GM23248 (cell line): ENCODE results near the gene SH3D19. TPM values are rescaled to one million over a fixed set of nuclear protein-coding genes. Genes with fewer than 3 reads are reported as not detected.

Experiments
- DNase-seq: peaks from one replicate; pipeline ENCODE4 v3.0.0-alpha.2; 2015
- H2AFZ ChIP-seq: fragments of 200-600 bp; sonication (generic); 2 replicates; pipeline ENCODE4 v1.6.1; 2016; ENCODE audit warnings: antibody characterized with exemption
- H3F3A ChIP-seq: fragments of 200-600 bp; sonication (generic); 2 replicates; pipeline ENCODE4 v1.6.1; 2016; ENCODE audit warnings: mild to moderate bottlenecking, antibody characterized with exemption, mixed run types; ENCODE audit not compliant: insufficient read depth
- H3K27ac ChIP-seq: fragments of 200-600 bp; sonication (generic); 2 replicates; pipeline ENCODE4 v1.5.1; 2016; ENCODE audit warnings: mild to moderate bottlenecking
- H3K27me3 ChIP-seq: fragments of 200-600 bp; sonication (generic); replicated peaks from 2 replicates; pipeline ENCODE4 v1.6.1; 2016; ENCODE audit warnings: mild to moderate bottlenecking; ENCODE audit not compliant: insufficient read depth
- H3K36me3 ChIP-seq: fragments of 200-600 bp; sonication (generic); 2 replicates; pipeline ENCODE4 v1.6.1; 2016; ENCODE audit warnings: low read depth, mild to moderate bottlenecking
- H3K4me1 ChIP-seq: fragments of 200-600 bp; sonication (generic); 2 replicates; pipeline ENCODE4 v1.6.1; 2016; ENCODE audit warnings: mild to moderate bottlenecking; ENCODE audit not compliant: insufficient read depth
- H3K4me2 ChIP-seq: fragments of 200-600 bp; sonication (generic); one replicate; pipeline ENCODE4 v1.6.1; 2016; ENCODE audit warnings: mild to moderate bottlenecking; ENCODE audit not compliant: unreplicated experiment
- H3K4me3 ChIP-seq: fragments of 200-600 bp; sonication (generic); 2 replicates; pipeline ENCODE4 v1.5.1; 2016; ENCODE audit warnings: mild to moderate bottlenecking
- H3K79me2 ChIP-seq: fragments of 200-600 bp; sonication (generic); 2 replicates; pipeline ENCODE4 v1.6.1; 2016; ENCODE audit warnings: mild to moderate bottlenecking; ENCODE audit not compliant: insufficient read depth
- H3K9ac ChIP-seq: fragments of 200-600 bp; sonication (generic); 2 replicates; pipeline ENCODE4 v1.6.1; 2016; ENCODE audit warnings: mild to moderate bottlenecking
- H3K9me2 ChIP-seq: fragments of 200-600 bp; sonication (generic); 2 replicates; pipeline ENCODE4 v1.6.1; 2016; ENCODE audit warnings: mixed run types, mild to moderate bottlenecking, moderate library complexity; ENCODE audit not compliant: insufficient read depth
- H3K9me3 ChIP-seq: fragments of 200-600 bp; sonication (generic); one replicate; pipeline ENCODE4 v1.6.1; 2017; ENCODE audit warnings: low read depth
- H4K20me1 ChIP-seq: fragments of 200-600 bp; sonication (generic); 2 replicates; pipeline ENCODE4 v1.6.0; 2016; ENCODE audit not compliant: insufficient read depth
- EZH2 ChIP-seq: fragments of 200-600 bp; sonication (generic); IDR thresholded peaks from 2 replicates; pipeline ENCODE4 v1.6.1; 2018; ENCODE audit warnings: antibody characterized with exemption, mild to moderate bottlenecking; ENCODE audit not compliant: insufficient read depth, poor library complexity, severe bottlenecking
- EZH2phosphoT487 ChIP-seq: fragments of 200-600 bp; sonication (generic); IDR thresholded peaks from 2 replicates; pipeline ENCODE4 v1.6.1; 2018; ENCODE audit warnings: antibody characterized with exemption, moderate library complexity, mild to moderate bottlenecking, low read depth; ENCODE audit not compliant: insufficient read depth
- WGBS, 2 experiments: methylation state at CpG; one replicate each; pipeline ENCODE4 v1.1.6; 2015 to 2017; ENCODE audit warnings: low lambda C conversion rate in 2 of 2, low coverage in 1 of 2; ENCODE audit errors: missing lambda C conversion rate in 2 of 2; 5-methylcytosine and 5-hydroxymethylcytosine counted together
- in situ Hi-C: fragments of 300-500 bp; cut with MboI; formaldehyde crosslinking; loops from 2 replicates; pipeline ENCODE4 v1.15.0; 2020
- polyA plus RNA-seq: library from polyadenylated mRNA; unstranded; fragments of >200 nt; fragmentation: Nextera tagmentation; extraction: Ambion mirVana; gene quantifications from 2 replicates; pipeline ENCODE4 v1.2.1, GENCODE V29; 2016
- total RNA-seq: library from RNA; depleted of rRNA; stranded (reverse); fragments of >200 nt; shearing (Covaris generic); gene quantifications from 2 replicates; pipeline ENCODE4 v1.2.3, GENCODE V29; 2014

The SH3D19 gene
- total and polyA plus RNA-seq, 2 experiments from 2014 or later: 29.1 to 47.8 TPM

DNA sequence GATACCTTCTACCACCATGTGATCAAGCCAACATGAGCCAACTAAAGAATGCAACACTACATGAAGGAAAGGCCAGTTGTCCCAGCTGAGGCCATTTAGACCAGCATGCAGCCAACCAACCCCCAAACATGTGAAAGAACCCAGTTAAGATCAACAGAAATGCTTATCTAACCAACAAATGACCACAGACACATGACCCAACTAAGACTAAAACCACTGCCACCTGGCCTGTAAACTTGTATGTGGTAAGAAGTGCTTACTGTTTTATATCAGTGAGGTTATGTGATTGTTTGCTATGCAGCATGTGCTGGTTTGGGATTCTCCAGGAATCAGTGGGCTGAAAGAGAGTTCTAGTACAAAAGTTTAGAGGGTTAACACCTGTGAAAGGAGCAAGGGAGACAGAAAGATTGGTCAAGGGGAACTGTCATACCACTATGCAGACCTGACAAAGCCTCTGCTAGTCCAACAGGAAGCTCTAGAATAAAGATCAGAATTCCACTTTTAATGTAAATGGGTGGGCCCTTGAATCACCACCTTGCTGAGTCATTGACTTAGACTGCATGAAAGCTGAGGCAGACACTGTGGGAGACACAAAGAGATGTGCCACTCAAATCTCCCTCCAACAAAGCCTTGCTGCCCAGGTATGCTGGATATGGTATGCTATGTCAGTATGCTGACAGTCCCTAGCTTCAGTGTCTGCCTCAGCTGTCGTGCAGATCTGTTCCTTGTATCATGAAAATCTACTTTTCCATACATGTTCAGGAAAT lies 6.1 kb upstream of the SH3D19 start:
- Histone ChIP-seq H3K4me2 (no peak overlapping the region), H3K4me1 (peaks cover 9% of the 10 kb centered on the region), H3K9me3 (no peaks in the 10 kb centered on the region), H3K27ac (no peak overlapping the region), H3K9me2 (no peaks in the 10 kb centered on the region), H3F3A (no peaks in the 10 kb centered on the region), H3K4me3 (no peak overlapping the region), H3K79me2 (no peaks in the 10 kb centered on the region), H2AFZ (no peak overlapping the region), H3K36me3 (no peaks in the 10 kb centered on the region), H3K27me3 (no peaks in the 10 kb centered on the region), H3K9ac (no peak overlapping the region), H4K20me1 (no peaks in the 10 kb centered on the region)
- peak; percentile 35 for DNase-seq
- 93 to 100% methylated on average over 1 of the region's 1 CpG for WGBS, 2 experiments
- in situ Hi-C loops: no loop called here
- TF ChIP-seq EZH2phosphoT487 (no peak), EZH2 (no peak)

DNA sequence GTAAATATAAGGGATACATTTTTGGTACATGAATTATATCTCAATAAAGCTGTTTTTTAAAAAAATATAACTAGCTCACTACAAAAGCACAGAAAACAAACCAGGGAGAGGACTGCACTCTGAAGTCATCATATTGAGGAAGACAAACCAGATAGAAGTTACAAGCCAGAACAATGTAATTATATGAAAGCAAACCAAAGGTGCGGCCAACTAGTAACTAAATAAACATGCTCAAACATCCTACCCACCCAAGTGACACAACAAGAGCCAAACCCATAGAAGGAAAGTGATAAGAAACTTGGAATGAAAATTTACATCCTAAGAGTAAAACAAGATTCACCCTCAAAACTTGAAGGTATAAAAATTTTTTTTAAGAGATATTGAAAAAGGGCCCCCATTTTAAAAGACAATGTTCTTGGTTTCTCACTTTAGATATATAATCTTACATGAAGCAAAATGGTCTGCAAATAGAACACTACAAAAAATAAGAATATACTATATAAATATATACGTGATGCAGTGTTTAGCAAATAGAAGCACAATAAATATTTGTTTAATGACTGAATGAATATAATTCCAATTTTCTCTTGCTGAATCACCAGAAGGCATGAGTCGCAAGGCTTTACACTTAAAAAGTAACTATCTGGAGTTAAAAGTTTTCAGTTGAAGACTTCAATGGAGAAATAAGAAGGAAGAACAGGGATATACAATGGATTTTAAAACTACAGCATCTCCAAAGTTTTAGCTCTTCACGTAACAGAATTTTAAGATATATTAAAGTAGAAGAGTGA lies 4.0 kb upstream of the SH3D19 start:
- no peaks in the 10 kb centered on the region for H3K79me2 ChIP-seq
- no peaks in the 10 kb centered on the region for H3K9me3 ChIP-seq
- in situ Hi-C loops: no loop called here
- H3K4me3 ChIP-seq: no peak overlapping the region
- DNase-seq: peak; percentile 68
- H3K27me3 ChIP-seq: no peaks in the 10 kb centered on the region
- no peak for TF ChIP-seq EZH2phosphoT487
- no peak for TF ChIP-seq EZH2
- no peaks in the 10 kb centered on the region for H3K36me3 ChIP-seq
- no peak overlapping the region for H3K9ac ChIP-seq
- 0 out of 2 replicates have a peak overlapping the region, but pooled peaks have one; percentile 15 for H2AFZ ChIP-seq
- peaks cover under 1% of the 10 kb centered on the region; the same call in 1 of the 2 replicates for H3F3A ChIP-seq
- 61 to 67% methylated on average over 4 of the region's 4 CpGs for WGBS, 2 experiments
- H4K20me1 ChIP-seq: no peaks in the 10 kb centered on the region
- no peaks in the 10 kb centered on the region for H3K9me2 ChIP-seq
- no peak overlapping the region; the same call in 1 of the 2 replicates for H3K27ac ChIP-seq
- peak overlapping the region; percentile 1 for H3K4me2 ChIP-seq
- H3K4me1 ChIP-seq: peaks cover 11% of the 10 kb centered on the region

DNA sequence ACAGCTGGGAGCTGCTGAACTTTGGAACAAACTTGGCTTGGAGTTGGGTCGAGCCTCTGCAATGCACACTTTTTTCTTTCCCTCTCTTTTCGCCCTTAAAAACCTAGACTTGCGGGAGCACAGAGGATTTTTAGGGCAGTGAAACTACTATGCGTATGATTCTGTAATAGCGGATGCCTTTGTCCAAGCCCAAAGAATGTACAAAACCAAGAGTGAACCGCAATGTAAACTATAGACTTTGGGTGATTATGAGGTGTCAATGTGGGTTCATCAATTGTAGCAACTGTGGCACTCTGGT lies 493 bp upstream of the SH3D19 start:
- DNase-seq: no peak
- Histone ChIP-seq H3K27me3 (no peaks in the 10 kb centered on the region), H3K9ac (peak overlapping the region; percentile 71), H3K9me2 (no peaks in the 10 kb centered on the region), H2AFZ (peak overlapping the region; percentile 95), H3F3A (peaks cover 19% of the 10 kb centered on the region), H3K27ac (no peak overlapping the region), H3K4me2 (peak overlapping the region; percentile 83), H3K36me3 (no peaks in the 10 kb centered on the region), H3K4me1 (peaks cover 26% of the 10 kb centered on the region), H3K9me3 (no peaks in the 10 kb centered on the region), H4K20me1 (no peaks in the 10 kb centered on the region), H3K4me3 (peak overlapping the region; percentile 88), H3K79me2 (peaks cover 3% of the 10 kb centered on the region; the same call in 1 of the 2 replicates)
- TF ChIP-seq EZH2phosphoT487: no peak
- TF ChIP-seq EZH2: no peak
- in situ Hi-C loops: no loop called here
- WGBS, 2 experiments: 5 to 6% methylated on average over 6 of the region's 6 CpGs

DNA sequence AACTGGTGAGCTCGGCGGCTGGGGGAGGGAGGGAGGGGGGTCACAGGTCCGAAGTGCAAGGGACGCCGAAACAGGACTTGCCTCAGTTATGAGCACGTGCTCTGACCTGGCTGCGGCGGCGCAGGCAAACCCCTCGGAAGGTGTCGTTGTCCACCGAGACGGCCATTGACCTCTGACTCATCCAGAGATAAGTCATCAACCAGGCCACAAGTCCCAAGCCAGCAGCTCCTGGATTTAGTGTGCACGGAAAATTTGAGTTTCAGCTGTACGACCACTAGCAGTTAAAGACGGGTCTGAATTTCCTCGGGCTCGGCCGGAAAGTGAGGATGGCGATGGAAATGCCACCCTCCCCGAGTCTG lies 674 bp downstream of the SH3D19 start:
- Histone ChIP-seq H3K27ac (no peak overlapping the region), H3K79me2 (peaks cover 14% of the 10 kb centered on the region; the same call in 1 of the 2 replicates), H3K9ac (peak overlapping the region; percentile 71), H3K9me3 (no peaks in the 10 kb centered on the region), H3F3A (peaks cover 19% of the 10 kb centered on the region), H3K4me3 (peak overlapping the region; percentile 88), H3K9me2 (no peaks in the 10 kb centered on the region), H3K27me3 (no peaks in the 10 kb centered on the region), H3K4me2 (peak overlapping the region; percentile 83), H2AFZ (peak overlapping the region; percentile 95), H3K36me3 (no peaks in the 10 kb centered on the region), H4K20me1 (no peaks in the 10 kb centered on the region), H3K4me1 (peaks cover 22% of the 10 kb centered on the region)
- in situ Hi-C loops: no loop called here
- WGBS, 2 experiments: 1 to 2% methylated on average over 19 to 21 of the region's 21 CpGs
- DNase-seq: peak; percentile 83
- no peak for TF ChIP-seq EZH2
- no peak for TF ChIP-seq EZH2phosphoT487
